Measurements from ENCODE around the gene PPP1R11.

DNA sequence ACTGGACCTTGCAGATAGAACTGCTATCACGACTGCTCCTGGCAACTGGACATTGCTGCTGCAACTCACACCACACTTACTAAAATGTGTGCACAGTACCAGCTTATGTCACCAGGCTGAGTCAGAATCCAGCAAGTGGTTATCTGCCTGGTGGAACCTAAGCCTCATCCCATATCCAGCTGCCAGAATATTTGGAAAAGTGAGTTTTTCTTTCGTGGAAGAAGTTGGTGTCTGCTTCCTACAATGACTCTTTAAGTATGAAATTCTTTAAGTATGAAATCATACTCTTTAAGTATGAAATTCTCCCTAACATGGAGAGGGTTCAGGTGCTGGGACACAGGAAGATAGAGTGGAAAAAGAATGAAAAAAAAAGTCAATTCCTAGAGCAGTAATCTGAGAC, 22.4 kb upstream of the PPP1R11 start:
- TF ChIP-seq, protein P1, sequence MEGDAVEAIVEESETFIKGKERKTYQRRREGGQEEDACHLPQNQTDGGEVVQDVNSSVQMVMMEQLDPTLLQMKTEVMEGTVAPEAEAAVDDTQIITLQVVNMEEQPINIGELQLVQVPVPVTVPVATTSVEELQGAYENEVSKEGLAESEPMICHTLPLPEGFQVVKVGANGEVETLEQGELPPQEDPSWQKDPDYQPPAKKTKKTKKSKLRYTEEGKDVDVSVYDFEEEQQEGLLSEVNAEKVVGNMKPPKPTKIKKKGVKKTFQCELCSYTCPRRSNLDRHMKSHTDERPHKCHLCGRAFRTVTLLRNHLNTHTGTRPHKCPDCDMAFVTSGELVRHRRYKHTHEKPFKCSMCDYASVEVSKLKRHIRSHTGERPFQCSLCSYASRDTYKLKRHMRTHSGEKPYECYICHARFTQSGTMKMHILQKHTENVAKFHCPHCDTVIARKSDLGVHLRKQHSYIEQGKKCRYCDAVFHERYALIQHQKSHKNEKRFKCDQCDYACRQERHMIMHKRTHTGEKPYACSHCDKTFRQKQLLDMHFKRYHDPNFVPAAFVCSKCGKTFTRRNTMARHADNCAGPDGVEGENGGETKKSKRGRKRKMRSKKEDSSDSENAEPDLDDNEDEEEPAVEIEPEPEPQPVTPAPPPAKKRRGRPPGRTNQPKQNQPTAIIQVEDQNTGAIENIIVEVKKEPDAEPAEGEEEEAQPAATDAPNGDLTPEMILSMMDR (optimal IDR thresholded peaks at IDR 0.05 in 1 of 3, IDR thresholded peaks at IDR 0.05 in 1 of 3, conservative IDR thresholded peaks at IDR 0.05 in 1 of 3; ENCODE audit: extremely low read depth in 1 of 3, insufficient read depth in 2 of 3, low read length in 3 of 3): no peak
- no peak for TF ChIP-seq EZH2 (IDR thresholded peaks at IDR 0.05; ENCODE audit: low read length)
